Measurements from ENCODE around the gene MYBL2. TPM values are rescaled to one million over a fixed set of nuclear protein-coding genes. Genes with fewer than 3 reads are reported as not detected.

The MYBL2 gene
- total and polyA plus RNA-seq, 2 experiments from 2014 or later: 6.1 to 11.7 TPM

- Histone ChIP-seq H3K9me2 (ENCODE audit: insufficient read depth) (no peaks in the 10 kb centered on the region), H3K36me3 (ENCODE audit: low read depth) (no peaks in the 10 kb centered on the region), H3K4me2 (ENCODE audit: unreplicated experiment) (no peak overlapping the region), H3K27ac (no peak overlapping the region), H4K20me1 (ENCODE audit: insufficient read depth) (no peaks in the 10 kb centered on the region), H3F3A (ENCODE audit: insufficient read depth) (no peaks in the 10 kb centered on the region), H3K4me1 (ENCODE audit: insufficient read depth) (no peaks in the 10 kb centered on the region), H3K79me2 (ENCODE audit: insufficient read depth) (no peaks in the 10 kb centered on the region), H3K9me3 (ENCODE audit: low read depth) (no peaks in the 10 kb centered on the region), H3K4me3 (no peak overlapping the region), H3K27me3 (replicated peaks; ENCODE audit: insufficient read depth) (no peaks in the 10 kb centered on the region), H2AFZ (no peak overlapping the region), H3K9ac (no peak overlapping the region)
- DNase-seq: no peak
- 0% methylated on average over 2 of the region's 2 CpGs for WGBS, 2 experiments (ENCODE audit: low coverage in 1 of 2, low lambda C conversion rate in 2 of 2, missing lambda C conversion rate in 2 of 2)
- in situ Hi-C loops (cut with MboI): no loop called here
- TF ChIP-seq EZH2phosphoT487 (IDR thresholded peaks at IDR 0.05; ENCODE audit: insufficient read depth, low read depth) (no peak), EZH2 (IDR thresholded peaks at IDR 0.05; ENCODE audit: insufficient read depth, poor library complexity, severe bottlenecking) (no peak)
Measured at GRCh38 chr20:43721097-43721428, 54.1 kb downstream of the MYBL2 start.

DNA sequence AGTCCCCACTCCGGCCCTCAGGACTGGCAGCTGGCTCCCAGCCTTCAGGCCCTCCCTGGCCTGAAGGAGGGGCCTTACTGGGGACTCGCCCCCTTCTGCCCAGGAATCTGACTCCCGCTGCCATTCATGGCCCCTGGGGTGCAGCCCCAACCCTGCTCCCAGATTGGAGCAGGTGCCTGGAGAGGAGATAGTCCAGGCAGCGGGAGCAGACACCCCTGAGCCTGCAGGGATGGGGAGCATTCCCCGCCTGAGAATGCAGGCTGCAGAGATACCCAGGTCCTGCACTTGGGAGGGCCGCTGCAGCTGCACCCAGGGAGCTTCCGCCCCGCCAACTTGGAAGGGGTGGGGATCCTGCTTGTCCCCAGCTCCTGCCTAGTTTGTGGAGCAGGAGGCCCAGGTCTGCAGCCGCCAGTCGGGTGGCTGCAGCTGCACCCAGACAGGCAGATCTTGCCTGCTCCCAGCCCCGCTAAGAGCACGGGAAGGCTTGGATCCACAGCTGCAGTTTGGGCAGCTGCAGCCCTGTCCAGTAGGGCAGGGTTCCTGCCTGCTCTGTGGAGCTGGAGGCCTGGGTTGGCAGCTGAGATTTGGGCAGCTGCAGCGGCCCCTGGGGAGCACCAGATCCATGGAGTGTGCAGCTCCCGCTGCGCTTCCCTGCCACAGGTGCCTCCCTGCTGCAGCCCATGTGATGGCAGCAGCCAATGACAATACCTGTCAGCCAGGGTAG, 54.7 kb downstream of the MYBL2 start:
- H2AFZ ChIP-seq: no peak overlapping the region
- 88 to 90% methylated on average over 12 to 15 of the region's 15 CpGs for WGBS, 2 experiments (ENCODE audit: low coverage in 1 of 2, low lambda C conversion rate in 2 of 2, missing lambda C conversion rate in 2 of 2)

DNA sequence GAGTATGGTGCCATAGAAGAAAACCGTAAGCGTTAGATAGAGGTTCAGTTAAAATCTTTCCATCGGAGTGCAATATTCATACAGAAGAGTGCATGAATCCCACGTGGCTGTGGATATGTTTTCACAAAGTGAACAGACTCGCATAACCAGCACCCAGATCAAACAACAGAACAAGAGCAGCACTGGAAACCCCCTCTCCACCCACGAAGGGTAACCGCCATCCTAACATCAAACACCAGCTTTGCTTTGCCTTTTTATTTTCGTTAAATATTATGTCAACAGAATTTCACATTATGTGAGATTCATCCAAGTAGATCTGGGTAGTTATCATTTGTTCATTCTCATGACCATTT, 55.2 kb downstream of the MYBL2 start:
- no peaks in the 10 kb centered on the region for H3K36me3 ChIP-seq (ENCODE audit: low read depth)
- no peaks in the 10 kb centered on the region for H3K9me3 ChIP-seq (ENCODE audit: low read depth)
- no peak for DNase-seq
- TF ChIP-seq EZH2phosphoT487 (IDR thresholded peaks at IDR 0.05; ENCODE audit: insufficient read depth, low read depth): no peak
- no peak for TF ChIP-seq EZH2 (IDR thresholded peaks at IDR 0.05; ENCODE audit: insufficient read depth, poor library complexity, severe bottlenecking)
- in situ Hi-C loops (cut with MboI): no loop called here
- H3K27me3 ChIP-seq (replicated peaks; ENCODE audit: insufficient read depth): no peaks in the 10 kb centered on the region
- no peak overlapping the region for H3K9ac ChIP-seq
- no peak overlapping the region for H3K4me2 ChIP-seq (ENCODE audit: unreplicated experiment)
- no peaks in the 10 kb centered on the region for H4K20me1 ChIP-seq (ENCODE audit: insufficient read depth)
- no peak overlapping the region for H3K27ac ChIP-seq
- no peaks in the 10 kb centered on the region for H3K9me2 ChIP-seq (ENCODE audit: insufficient read depth)
- H3K4me1 ChIP-seq (ENCODE audit: insufficient read depth): no peaks in the 10 kb centered on the region
- no peaks in the 10 kb centered on the region for H3K79me2 ChIP-seq (ENCODE audit: insufficient read depth)
- H3K4me3 ChIP-seq: no peak overlapping the region
- peaks cover 3% of the 10 kb centered on the region; the same call in 1 of the 2 replicates for H3F3A ChIP-seq (ENCODE audit: insufficient read depth)
- WGBS, 2 experiments (ENCODE audit: low coverage in 1 of 2, low lambda C conversion rate in 2 of 2, missing lambda C conversion rate in 2 of 2): 82 to 85% methylated on average over 8 of the region's 8 CpGs
- H2AFZ ChIP-seq: no peak overlapping the region

More for the DNA sequence above, 54.7 kb downstream of the MYBL2 start:
- Histone ChIP-seq H3K27me3 (replicated peaks; ENCODE audit: insufficient read depth) (no peaks in the 10 kb centered on the region), H3K4me1 (ENCODE audit: insufficient read depth) (no peaks in the 10 kb centered on the region), H3K36me3 (ENCODE audit: low read depth) (no peaks in the 10 kb centered on the region), H3K9me2 (ENCODE audit: insufficient read depth) (no peaks in the 10 kb centered on the region), H3F3A (ENCODE audit: insufficient read depth) (peaks cover 1% of the 10 kb centered on the region; the same call in 1 of the 2 replicates), H3K9ac (no peak overlapping the region), H3K27ac (no peak overlapping the region), H3K4me3 (no peak overlapping the region), H3K79me2 (ENCODE audit: insufficient read depth) (no peaks in the 10 kb centered on the region), H3K4me2 (ENCODE audit: unreplicated experiment) (no peak overlapping the region), H4K20me1 (ENCODE audit: insufficient read depth) (no peaks in the 10 kb centered on the region), H3K9me3 (ENCODE audit: low read depth) (no peaks in the 10 kb centered on the region)
- DNase-seq: no peak
- TF ChIP-seq EZH2 (IDR thresholded peaks at IDR 0.05; ENCODE audit: insufficient read depth, poor library complexity, severe bottlenecking): no peak
- TF ChIP-seq EZH2phosphoT487 (IDR thresholded peaks at IDR 0.05; ENCODE audit: insufficient read depth, low read depth): no peak
- in situ Hi-C loops (cut with MboI): no loop called here

- no peaks in the 10 kb centered on the region for H3K4me1 ChIP-seq (ENCODE audit: insufficient read depth)
Measured at GRCh38 chr20:43723186-43723585, 56.3 kb downstream of the MYBL2 start.

More at GRCh38 chr20:43723186-43723585, 56.3 kb downstream of the MYBL2 start:
- H3K9ac ChIP-seq: no peak overlapping the region
- H3F3A ChIP-seq (ENCODE audit: insufficient read depth): peaks cover 3% of the 10 kb centered on the region; the same call in 1 of the 2 replicates
- in situ Hi-C loops (cut with MboI): no loop called here
- no peak overlapping the region for H2AFZ ChIP-seq
- WGBS, 2 experiments (ENCODE audit: low coverage in 1 of 2, low lambda C conversion rate in 2 of 2, missing lambda C conversion rate in 2 of 2): 10 to 11% methylated on average over 4 of the region's 4 CpGs
- no peaks in the 10 kb centered on the region for H3K27me3 ChIP-seq (replicated peaks; ENCODE audit: insufficient read depth)
- TF ChIP-seq EZH2phosphoT487 (IDR thresholded peaks at IDR 0.05; ENCODE audit: insufficient read depth, low read depth) (no peak), EZH2 (IDR thresholded peaks at IDR 0.05; ENCODE audit: insufficient read depth, poor library complexity, severe bottlenecking) (no peak)
- DNase-seq: no peak
- H4K20me1 ChIP-seq (ENCODE audit: insufficient read depth): no peaks in the 10 kb centered on the region
- H3K9me3 ChIP-seq (ENCODE audit: low read depth): no peaks in the 10 kb centered on the region
- H3K4me3 ChIP-seq: no peak overlapping the region
- H3K27ac ChIP-seq: no peak overlapping the region
- H3K36me3 ChIP-seq (ENCODE audit: low read depth): no peaks in the 10 kb centered on the region
- H3K79me2 ChIP-seq (ENCODE audit: insufficient read depth): no peaks in the 10 kb centered on the region
- H3K4me2 ChIP-seq (ENCODE audit: unreplicated experiment): no peak overlapping the region
- no peaks in the 10 kb centered on the region for H3K9me2 ChIP-seq (ENCODE audit: insufficient read depth)

Measured in GM23248 (cell line).